NCI-H1694 (cell line): ENCODE measurements around the gene PPP2R3B.

Experiments used
- DNase-seq: peaks from one replicate; lab custom pipeline; 2025; lab: John Stamatoyannopoulos, UW

The PPP2R3B gene

GRCh38 chrX:370244-370962 lies 16.3 kb downstream of the PPP2R3B start:
- DNase-seq = no peak

GRCh38 chrX:369563-370101 lies 17.1 kb downstream of the PPP2R3B start:
- no peak for DNase-seq

- no peak for DNase-seq
Measured at GRCh38 chrX:368811-369562, 17.7 kb downstream of the PPP2R3B start.

- DNase-seq = no peak
Measured at GRCh38 chrX:367866-368265, 18.8 kb downstream of the PPP2R3B start.

- no peak for DNase-seq
Measured at GRCh38 chrX:367349-367748, 19.4 kb downstream of the PPP2R3B start.

- DNase-seq = no peak
Measured at GRCh38 chrX:363621-364375, 22.9 kb downstream of the PPP2R3B start.

- no peak for DNase-seq
Measured at GRCh38 chrX:362937-363620, 23.6 kb downstream of the PPP2R3B start.

GRCh38 chrX:362351-362750 lies 24.4 kb downstream of the PPP2R3B start:
- no peak for DNase-seq

GRCh38 chrX:361231-362145 lies 25.2 kb downstream of the PPP2R3B start:
- DNase-seq = no peak

GRCh38 chrX:360496-361150 lies 26.1 kb downstream of the PPP2R3B start:
- DNase-seq = no peak

GRCh38 chrX:358651-359143 lies 28.0 kb downstream of the PPP2R3B start:
- DNase-seq = no peak

GRCh38 chrX:357693-358471 lies 28.8 kb downstream of the PPP2R3B start:
- DNase-seq = no peak

- no peak for DNase-seq
Measured at GRCh38 chrX:357035-357692, 29.5 kb downstream of the PPP2R3B start.

- no peak for DNase-seq
Measured at GRCh38 chrX:356385-357034, 30.2 kb downstream of the PPP2R3B start.

GRCh38 chrX:355329-356050 lies 31.2 kb downstream of the PPP2R3B start:
- no peak for DNase-seq

- DNase-seq = no peak
Measured at GRCh38 chrX:353566-354535, 32.9 kb downstream of the PPP2R3B start.
